ENCODE measurements around the gene ARL6IP1. TPM values are rescaled to one million over a fixed set of nuclear protein-coding genes. Genes with fewer than 3 reads are reported as not detected.

ARL6IP1 gene
- total RNA-seq, 1 donor: 240 TPM

Other genes with a start within 250 kb of the ARL6IP1 start
- 30.3 and 87.0 TPM in 2 replicates for gene NOMO2, start 239.5 kb downstream of the ARL6IP1 start, total RNA-seq (ENCODE audit: low replicate concordance)
- gene RPS15A, start 11.2 kb downstream of the ARL6IP1 start, total RNA-seq (ENCODE audit: low replicate concordance): 187 and 2,964 TPM in 2 replicates
- gene SMG1, start 124.9 kb upstream of the ARL6IP1 start, total RNA-seq (ENCODE audit: low replicate concordance): 50.0 and 77.7 TPM in 2 replicates
- 0.41 and 1.5 TPM in 2 replicates for gene TMC7, start 182.4 kb upstream of the ARL6IP1 start, total RNA-seq (ENCODE audit: low replicate concordance)